ENCODE measurements around the gene WT1.
"Not testable (repeated sequence)": the region's sequence is repeated elsewhere in the genome, so short reads cannot be mapped to it uniquely, and the experiment has no call there.

WT1 gene

DNA sequence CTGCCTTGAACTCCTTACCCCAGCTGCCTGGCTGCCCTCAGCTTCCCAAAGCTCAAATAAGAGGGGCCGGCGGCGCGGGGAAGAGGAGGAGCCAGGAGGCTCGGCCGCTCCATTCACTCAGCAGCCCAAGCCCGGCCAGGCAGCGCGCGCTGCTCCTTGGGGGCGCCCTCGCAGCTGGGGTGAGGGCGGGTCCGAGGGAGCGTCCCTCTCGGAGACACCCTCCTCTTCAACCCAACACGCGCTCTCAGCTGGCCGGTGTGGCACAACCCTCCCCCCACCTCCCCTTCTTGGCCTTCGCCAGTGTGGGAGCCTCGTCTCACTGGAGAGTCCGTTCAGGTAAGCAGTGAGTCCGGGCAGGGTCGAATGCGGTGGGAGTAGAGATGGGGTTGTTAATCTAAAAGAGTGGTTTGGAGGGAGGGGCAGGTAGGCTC lies at the start of gene WT1:
WT1 (minus strand) TSS at position 29 of the 431 bp plus-strand sequence.
- no peak for DNase-seq (ENCODE audit: low read depth in 3 of 3)

DNA sequence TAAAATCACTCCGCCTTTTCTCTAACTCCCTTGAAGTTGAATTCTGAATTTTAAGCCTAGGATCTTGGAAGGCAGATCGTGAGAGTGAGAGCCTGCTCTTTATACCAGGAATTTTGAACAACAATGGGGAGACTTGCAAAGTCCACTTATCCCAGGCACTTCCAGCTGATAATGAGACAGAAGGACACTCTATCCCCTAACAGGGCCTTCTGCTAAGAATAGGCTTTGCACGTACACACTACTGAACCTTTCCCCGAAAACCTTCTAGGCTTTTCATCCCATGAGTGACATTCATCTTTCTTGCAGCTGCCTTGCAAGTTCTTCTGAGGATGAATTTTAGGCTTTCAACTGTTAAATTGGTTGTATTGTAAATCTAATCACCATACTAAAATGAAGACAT lies 44.0 kb upstream of the WT1 start:
- no peak for DNase-seq (ENCODE audit: low read depth in 3 of 3)

DNA sequence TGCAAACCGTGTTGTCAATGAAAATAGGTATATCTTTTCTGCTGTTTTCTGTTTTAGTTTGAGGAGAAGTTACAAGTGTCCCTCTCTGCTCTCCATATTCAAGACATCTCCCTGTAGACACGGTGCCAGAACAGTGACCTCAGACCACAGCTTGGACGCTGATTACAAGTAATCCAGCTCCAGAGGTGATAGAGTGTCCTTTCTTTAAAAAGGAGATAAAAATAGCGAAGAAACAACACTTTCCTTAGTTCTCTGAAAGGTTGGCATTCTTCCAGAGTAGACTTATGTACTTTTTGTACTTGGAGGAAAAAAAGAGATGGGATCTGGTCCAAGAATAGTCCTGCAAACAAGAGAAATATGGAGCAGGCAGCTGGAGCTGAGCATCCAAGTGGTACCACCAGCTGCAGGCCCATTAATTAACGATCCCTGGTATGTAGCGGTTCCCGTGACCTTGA lies 43.0 kb upstream of the WT1 start:
- no peak for DNase-seq (ENCODE audit: low read depth in 3 of 3)

DNA sequence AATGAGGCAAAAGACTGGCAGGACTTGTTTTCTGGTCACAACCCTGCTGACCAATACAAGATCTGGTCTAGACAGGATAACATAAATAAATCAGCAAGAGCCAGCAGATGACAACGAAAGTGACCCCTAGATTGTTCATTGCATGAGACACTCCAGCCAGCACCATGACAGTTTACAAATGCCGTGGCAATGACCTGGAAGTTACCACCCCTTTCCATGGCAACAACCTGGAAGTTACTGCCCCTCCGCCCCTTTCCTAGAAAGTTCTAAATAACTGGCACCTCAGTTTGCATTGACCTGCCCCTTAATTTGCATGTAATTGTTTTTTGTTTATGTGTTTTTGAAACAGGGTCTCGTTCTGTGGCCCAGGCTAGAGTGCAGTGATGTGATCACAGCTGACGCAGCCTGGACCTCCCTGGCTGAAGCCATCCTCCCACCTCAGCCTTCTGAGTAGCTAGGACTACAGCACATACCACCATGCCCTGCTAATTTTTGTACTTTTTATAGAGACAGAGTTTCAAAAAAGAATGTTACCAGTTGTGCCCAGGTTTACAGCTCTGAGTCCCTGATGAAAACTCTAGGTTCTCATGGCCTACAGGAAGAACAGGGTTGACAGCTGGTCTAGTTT lies 38.1 kb upstream of the WT1 start:
- DNase-seq (ENCODE audit: low read depth in 3 of 3) = no peak

DNA sequence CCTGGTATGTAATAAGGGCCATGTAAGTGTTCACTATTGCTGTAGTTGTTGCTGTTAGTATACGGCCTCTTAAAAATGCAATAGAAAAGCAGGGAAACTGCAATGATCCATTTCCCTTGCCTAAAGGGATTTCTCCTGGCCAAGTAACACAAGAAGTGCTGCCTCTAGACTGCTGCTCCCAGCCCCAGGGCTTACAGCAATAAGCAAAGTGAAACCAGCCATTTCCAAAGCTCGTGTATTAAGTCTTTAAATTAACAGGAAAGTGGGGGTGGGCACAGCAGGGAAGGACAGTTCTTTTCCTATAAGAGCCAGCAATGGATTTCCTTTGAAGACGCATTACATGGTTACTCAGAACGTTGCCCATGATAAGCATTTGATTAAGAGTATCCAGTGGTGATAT lies 36.9 kb upstream of the WT1 start:
- no peak for DNase-seq (ENCODE audit: low read depth in 3 of 3)

DNA sequence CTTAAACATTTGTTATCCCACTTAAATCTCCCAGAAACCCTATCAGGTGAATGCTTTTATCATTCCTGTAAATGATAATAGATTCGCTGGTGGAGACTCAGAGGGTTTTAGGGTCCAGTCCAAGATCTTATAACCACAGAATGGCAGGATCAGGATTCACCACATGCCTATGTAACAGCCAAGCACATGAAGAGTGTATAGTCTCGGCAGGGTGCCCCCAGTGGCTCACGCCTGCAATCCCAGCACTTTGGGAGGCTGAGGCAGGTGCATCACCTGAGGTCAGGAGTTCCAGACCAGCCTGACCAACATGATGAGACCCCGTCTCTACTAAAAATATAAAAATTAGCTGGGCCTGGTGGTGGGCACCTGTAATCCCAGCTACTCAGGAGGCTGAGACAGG lies 36.2 kb upstream of the WT1 start:
- not testable (repeated sequence) for DNase-seq (ENCODE audit: low read depth in 3 of 3)

DNA sequence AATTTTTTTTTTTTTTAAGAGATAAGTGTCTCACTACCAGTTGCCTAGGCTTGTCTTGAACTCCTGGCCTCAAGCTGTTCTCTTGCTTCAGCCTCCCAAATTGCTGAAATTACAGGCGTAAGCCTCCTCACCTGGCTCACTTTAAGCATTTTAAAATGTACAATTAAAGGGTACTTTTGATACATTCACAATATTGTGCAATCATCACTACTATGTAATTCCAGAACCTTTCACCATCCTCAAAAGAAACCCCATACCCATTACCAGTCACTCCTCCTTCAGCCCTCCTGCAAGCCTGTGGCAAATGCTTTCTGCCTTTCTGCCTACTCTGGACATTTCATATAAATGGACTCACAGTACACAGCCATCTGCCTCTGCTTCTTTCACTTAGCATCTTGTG lies 34.5 kb upstream of the WT1 start:
- no peak for DNase-seq (ENCODE audit: low read depth in 3 of 3)

DNA sequence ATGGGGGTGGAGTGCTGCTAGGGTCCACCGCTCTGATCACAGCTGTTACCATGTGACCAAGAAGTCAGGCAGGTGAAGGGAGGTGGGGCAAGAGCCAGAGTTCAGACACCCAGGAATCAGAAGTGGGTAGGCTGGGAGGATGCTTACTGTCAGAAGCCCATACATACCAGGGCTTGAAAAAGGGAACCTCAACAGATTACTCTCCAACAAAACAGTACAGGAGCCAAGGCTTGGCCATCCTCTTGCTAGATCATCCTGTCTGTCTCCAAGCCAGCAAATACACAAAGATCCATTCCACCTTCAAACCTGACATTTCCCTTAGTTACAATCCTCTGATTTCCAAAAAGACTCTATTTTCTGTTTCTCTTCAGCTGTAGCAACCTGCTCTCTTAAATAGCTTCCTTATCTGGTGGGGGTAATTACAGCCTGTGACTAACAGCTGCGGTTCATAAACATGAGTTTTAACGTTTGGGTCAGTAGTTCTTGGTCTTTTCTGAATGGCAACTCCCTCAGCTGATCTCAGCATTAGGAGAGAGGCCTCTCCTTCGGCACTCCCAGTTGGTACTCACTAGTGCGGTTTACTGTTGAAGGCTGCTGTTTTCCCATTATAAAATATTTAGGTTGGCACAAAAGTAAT lies 31.1 kb upstream of the WT1 start:
- DNase-seq (ENCODE audit: low read depth in 3 of 3) = no peak

DNA sequence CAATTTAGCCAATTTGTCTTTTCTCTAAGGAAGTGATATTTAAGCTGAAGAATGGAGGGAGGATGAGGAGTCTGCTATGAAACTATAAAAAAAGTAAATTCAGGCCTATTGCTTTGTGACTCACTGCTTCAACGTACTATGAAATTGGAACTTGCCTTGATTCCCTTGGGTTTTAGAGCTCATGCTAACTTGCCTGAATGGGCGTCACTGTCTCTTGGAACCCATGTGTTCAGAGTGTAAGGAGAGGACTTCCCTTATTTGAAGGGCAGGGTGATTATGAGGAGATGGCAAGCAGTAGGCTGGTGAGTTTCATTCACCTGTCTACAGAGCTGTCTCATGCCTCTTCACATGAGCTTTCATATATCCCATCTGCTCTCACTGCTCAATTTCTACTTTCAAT lies 28.7 kb upstream of the WT1 start:
- no peak for DNase-seq (ENCODE audit: low read depth in 3 of 3)

DNA sequence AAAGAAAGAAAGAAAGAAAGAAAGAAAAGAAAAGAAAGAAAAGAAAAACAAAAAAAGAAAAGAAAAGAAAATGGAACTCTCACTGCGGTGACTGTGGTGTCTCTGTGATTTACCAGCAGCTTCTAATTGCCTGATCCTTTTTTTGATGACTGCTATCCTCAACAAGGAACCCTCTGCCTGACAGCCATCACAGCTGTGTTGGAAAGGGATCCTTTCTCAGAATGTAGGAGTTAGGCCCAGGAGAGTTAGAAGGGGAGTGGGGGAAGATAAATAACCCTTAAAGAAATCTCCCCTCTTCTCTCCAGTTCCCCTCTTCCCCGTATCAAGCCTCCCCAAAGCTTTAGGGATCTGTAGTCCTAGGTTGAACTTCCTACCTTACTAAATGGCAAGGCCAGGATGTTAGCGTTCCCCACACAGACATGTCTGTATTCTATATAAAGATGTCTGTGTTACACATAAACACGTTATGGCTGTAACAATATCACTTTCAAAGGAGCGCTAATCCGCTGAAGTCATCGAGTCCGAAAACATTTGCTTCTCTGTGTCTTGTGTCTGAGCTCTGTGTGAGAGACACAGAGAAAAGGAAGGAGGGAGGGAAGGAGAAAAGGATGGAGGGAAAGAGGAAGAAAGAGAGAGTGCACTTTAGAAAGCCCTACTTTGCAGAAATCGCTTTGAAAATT lies 26.8 kb upstream of the WT1 start:
- no peak for DNase-seq (ENCODE audit: low read depth in 3 of 3)

DNA sequence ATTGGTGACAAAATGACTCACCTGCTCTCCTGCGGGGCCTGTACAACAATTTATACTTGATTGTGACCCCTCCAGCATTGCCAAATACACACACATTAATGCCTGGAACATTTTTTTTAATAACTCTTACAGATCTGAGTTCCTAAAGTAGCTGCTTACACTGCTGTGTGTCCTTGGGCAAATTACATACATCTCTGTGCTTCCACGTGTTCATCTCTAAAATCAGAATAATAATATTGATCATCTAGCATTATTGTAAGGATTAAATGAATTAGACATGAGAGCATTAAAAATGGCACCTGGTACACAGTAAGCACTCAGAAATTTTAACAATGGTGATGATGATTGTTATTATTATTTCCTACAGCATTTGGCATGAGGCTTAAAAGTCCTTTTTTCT lies 21.5 kb upstream of the WT1 start:
- no peak for DNase-seq (ENCODE audit: low read depth in 3 of 3)

DNA sequence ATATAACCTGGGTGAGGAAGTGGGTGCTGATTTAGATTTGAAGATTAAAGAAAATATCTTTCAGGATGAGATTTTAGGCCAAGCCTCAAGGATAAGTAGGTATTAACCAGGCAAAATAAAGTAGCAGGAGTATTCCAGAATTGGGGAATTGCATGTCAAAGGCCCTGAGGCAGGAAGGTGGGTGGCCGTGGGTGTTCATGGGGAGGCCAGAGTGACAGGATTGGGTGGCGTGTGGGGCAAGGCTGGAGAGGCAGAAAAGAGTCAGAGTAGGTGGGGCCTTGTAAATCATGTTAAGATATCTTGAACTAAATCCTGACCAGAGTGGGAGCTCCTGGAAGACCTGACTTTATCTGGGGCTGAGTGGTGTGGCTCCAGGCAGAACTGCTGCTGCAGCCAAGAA lies 19.7 kb upstream of the WT1 start:
- DNase-seq (ENCODE audit: low read depth in 3 of 3) = no peak

DNA sequence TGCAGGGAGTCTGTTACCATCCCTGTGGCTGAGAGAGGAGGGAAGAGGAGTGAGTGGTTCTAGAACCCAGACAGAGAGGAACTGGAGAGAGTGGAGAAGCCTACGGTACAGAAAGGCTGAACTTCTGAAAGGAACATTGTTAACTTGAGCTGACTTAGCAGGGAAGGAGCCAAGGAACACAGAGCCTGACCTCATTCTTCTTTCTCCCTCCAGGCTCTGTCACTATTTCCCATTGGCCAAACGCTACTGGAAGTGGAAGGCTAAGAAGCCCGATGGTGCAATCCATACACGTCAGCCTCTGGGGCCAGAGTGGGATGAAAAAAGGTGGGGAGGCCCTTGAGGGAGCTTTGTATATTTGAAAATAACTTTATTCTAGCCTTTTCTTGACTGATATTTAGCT lies 16.5 kb upstream of the WT1 start:
- DNase-seq (ENCODE audit: low read depth in 3 of 3) = no peak

DNA sequence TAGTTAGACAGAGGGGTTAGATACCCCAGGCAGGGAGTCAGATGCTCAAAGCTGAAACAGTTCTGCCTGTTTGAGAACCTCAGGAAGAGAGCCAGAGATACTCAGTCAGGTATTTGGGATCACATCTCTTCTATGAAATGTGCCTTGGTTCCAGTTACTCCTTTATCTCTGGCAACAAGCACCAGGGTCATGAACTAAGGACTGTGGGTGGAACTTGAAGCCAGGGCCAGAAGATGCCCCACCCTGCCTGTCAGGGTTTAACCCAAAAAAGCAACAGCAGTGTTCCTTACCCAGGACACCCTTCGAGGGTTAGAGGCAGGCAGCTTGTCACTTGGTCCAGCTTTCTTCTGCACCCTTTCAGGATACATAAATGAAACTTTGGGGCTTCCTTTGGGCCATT lies 15.0 kb upstream of the WT1 start:
- DNase-seq (ENCODE audit: low read depth in 3 of 3) = no peak

DNA sequence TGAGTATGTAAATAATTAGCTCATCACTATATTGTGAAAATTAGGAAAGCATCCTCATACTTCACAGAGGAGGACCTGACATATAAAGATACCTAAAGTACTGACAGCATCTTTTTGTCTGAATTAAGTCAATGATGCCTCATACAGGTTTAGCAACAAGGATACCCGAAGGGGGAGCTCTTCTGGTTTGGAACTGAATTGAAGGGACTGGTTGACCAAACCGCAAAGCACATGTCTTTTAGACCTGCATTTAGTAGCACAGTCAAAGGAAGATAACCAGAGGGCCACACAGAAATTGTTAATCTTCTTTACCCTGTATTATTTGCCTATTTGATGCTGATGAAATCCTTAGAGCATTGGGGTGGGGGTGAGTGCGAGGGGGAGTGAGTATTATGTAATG lies 12.9 kb upstream of the WT1 start:
- DNase-seq (ENCODE audit: low read depth in 3 of 3) = no peak

DNA sequence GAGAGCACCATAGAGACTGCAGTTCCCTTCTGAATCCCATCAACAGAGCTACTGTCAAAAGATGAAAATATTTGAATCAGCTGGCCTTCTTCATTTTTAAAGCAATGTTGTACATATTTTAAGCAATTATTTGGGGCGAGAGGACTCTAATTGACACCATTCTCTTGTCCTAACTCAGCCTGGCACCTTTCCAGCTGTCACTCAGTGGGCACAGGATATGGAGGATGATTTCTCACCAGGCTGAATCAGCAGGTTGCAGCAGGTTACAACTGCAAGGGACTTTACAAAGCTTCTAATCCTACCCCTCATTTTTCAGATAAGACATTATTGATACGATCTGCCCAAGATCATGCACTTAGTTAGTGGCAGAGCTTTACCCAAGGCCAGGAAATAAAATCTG lies 11.9 kb upstream of the WT1 start:
- DNase-seq (ENCODE audit: low read depth in 3 of 3) = no peak

DNA sequence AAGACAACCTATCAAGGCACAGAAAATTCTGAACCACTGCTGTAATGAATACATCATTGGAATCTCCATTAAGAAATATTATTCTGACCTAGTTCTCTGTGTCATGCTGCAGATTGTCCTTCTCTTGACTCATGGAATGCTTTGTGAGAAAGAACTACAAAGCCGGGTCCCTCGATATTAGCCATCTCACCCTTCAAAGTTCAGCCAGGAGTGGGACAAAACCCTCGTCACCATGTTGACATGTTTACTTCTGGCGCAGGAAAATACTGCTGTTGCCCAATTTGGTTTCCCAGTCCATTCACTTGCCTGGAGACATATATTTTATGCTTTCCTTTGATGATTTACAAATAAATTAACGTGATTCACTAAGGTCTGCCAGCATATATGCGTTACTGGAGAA lies 10.9 kb upstream of the WT1 start:
- no peak for DNase-seq (ENCODE audit: low read depth in 3 of 3)

DNA sequence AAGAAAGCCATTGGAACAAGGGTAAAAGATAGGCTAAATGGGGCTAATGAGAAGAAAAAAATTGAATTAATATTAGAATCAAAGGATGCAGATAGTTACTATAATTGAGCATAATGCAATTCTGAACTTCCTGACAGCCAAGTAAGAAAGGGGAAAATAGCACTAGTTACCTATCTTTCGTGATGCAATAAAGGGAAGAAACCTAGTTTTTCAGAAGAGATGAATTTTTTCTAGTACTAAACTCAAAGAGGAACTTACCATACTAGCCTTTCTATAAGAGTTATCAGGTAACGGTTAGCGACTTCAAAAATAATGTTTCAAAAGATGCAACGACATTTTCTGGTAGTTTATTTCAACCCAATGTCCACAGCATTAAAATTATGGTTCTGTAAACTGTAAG lies 8.8 kb upstream of the WT1 start:
- DNase-seq (ENCODE audit: low read depth in 3 of 3) = no peak

DNA sequence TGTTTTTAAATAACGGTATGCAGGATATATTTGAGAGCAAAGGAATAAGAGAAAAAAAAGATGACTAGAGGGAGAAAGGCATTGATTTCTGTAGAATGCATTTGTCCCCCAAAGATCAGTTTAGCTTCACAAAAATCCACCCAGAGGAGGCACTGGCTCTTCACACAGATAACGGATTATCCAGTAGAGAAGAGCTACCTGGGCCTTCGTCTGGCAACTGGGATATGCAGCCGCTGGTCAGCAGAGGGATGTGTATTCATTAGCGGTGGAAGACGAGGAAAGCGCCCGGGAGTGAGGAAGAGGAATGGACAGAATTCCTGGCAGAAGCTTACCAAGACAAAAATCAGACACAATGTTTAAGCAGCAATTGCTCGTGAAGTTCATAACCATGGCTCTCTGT lies 5.6 kb upstream of the WT1 start:
- DNase-seq (ENCODE audit: low read depth in 3 of 3) = no peak

DNA sequence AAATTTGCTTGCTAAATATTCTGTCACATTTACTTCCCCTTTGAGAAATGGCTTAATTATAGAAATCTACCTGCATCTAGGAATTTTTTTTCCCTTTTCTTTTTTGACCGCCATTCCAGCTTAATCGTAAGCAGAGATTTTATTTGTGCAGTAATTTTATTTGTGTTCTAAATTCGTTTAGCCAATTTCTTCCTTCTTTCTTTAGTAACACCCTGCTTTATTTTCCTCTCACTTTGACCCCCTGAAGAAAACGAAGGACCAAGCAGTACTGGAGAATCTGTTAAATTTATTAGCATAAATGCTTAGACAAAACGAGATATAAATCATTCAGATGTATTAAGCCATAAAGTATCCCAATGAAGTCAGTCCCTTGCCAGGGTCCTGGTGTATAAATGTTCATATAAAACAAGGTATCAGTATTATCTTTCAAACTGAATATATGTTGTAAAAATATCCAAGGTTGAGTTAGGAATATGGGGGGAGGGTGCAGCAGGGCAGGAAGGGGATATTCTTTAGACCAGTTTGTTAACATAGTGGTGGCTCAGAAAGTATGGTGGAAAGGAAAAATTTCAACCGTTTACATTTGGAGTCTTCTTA lies 5.1 kb upstream of the WT1 start:
- DNase-seq (ENCODE audit: low read depth in 3 of 3) = no peak

DNA sequence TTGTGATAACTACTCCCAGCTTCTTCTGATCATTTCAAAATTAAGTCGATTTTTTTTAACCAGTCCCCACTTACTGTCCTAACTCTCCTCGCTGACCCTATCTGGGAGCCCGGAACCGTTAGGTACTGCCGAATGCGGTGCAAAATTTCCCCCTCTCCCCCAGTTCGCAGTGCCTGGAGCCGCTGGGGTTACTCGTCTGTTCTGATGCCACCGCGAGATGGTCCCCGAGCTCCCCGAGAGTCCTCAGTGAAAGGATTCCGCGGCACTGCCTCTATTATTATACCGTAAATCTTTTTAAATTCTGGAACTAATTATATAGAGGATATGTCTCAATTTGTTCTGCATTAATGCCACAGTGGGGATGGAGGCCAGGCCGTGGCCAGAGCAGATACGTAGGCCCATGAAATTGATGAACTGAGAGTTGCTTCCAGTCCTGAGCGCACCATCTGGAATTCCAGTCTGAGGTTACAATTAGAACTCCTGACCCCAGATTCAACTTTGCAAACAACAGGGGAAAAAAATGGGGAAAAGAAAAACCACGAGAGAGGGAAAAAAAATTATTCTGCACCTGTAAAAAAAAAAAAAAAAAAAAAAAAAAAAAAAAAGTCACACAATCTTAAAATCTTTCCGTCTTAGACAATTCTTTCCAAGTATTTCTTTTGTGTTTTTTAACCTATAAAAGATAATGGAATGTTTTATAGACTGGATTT lies 4.3 kb upstream of the WT1 start:
- DNase-seq (ENCODE audit: low read depth in 3 of 3) = no peak

DNA sequence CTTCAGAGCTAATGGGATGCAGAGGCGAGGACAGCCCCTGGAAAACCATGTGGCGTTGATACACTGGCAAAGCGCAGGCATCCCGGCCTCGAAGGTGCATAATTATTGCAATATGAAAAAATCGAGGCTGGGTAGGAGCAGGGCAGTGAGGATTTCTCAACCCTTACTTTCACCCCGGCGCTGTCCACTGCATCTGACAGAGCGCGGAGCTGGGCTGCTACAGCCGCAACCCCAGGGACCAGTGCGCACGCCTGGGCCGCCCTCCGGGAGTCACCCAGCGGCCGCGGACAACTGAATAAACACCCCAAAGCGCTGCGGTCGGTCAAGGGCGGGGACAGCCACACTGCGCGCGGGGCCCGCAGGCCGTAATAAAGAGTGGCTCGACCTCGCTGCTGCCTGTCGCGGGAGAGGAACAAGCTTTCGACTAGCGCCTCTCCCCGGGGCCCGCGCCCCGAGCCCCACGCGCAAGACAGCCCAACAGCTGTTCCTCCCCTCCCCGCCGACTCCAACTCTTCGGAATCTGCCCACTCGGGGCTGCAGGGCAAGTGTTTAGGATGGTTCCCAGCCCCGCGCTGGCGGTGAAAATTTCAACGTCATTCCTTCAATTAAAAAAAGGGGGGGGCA lies 3.6 kb upstream of the WT1 start:
- DNase-seq (ENCODE audit: low read depth in 3 of 3) = no peak
